PFSK-1 (cell line): ENCODE data around the gene XYLT1.

Experiments
- FOXP2 ChIP-seq: optimal IDR thresholded peaks from 2 replicates; pipeline ENCODE3; 2011; ENCODE audit warnings: borderline replicate concordance, control low read depth, inconsistent platforms; ENCODE audit not compliant: insufficient read depth; ENCODE audit errors: extremely low read length, extremely low read depth
- POLR2AphosphoS5 ChIP-seq: IDR thresholded peaks from 2 replicates; pipeline ENCODE4 v1.6.1; 2012; ENCODE audit warnings: low read depth, mild to moderate bottlenecking, control low read depth, low read length, moderate library complexity
- REST ChIP-seq, 2 experiments: IDR thresholded peaks; 2 replicates each; pipeline versions ENCODE4 v1.6.1 to v1.8.0; 2011 to 2012; ENCODE audit warnings: low read depth in 2 of 2, low read length in 2 of 2, control low read depth in 1 of 2, inconsistent platforms in 1 of 2, mild to moderate bottlenecking in 1 of 2, moderate library complexity in 1 of 2; ENCODE audit not compliant: insufficient read depth in 1 of 2
- SIN3A ChIP-seq: IDR thresholded peaks from 2 replicates; pipeline ENCODE4 v1.6.1; 2012; ENCODE audit warnings: mild to moderate bottlenecking, low read length, moderate library complexity, borderline replicate concordance; ENCODE audit not compliant: insufficient read depth
- TAF1 ChIP-seq: IDR thresholded peaks from 2 replicates; pipeline ENCODE4 v1.6.1; 2012; ENCODE audit warnings: low read length, control low read depth, borderline replicate concordance; ENCODE audit not compliant: insufficient read depth

The XYLT1 gene

DNA sequence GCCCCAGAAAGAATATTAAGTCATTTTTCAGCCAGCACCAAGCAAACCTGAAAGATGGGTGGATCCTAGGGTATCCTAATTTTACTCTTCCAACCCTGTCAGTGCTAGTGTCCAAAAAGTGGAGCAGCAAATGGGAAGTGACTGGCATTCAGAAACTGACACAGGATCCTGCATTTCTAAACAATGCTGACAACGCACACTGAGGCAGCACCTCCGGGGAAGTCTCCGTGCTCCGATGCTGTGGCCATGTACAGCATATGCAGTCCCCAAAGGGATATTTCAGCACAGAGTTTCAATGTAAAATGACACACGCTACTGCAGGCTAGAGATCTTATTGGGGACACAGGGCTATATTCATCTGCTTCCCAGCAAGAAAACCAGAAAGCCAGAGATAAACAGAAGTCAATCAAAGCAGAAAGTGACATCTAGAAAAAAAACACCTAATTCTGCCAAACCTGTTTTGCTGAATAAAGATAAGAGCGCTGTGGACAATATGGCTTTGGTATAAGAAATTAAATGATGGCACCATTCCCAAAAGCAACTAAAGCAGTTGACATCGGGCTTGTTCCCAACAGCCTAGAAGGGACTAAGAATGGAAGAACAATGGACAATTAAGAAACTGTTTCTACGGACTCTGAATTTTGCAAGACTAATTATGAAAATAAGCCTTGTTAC lies 17.3 kb downstream of the XYLT1 start:
- TF ChIP-seq SIN3A (no peak), FOXP2 (no peak), TAF1 (no peak), REST (IDR thresholded peaks at IDR 0.05; ENCODE audit: insufficient read depth in 1 of 2, low read depth in 2 of 2, low read length in 2 of 2) (no peak), POLR2AphosphoS5 (no peak)

- TF ChIP-seq SIN3A (no peak), FOXP2 (no peak), TAF1 (no peak), POLR2AphosphoS5 (no peak)
These were observed 17.8 kb downstream of the XYLT1 start for GRCh38 chr16:17452922-17453321.

GRCh38 chr16:17451843-17452242 lies 18.9 kb downstream of the XYLT1 start:
- TF ChIP-seq REST (IDR thresholded peaks at IDR 0.05; ENCODE audit: insufficient read depth in 1 of 2, low read depth in 2 of 2, low read length in 2 of 2) = no peak
- no peak for TF ChIP-seq SIN3A
- TF ChIP-seq POLR2AphosphoS5 = no peak
- TF ChIP-seq FOXP2 = no peak
- TF ChIP-seq TAF1 = no peak

- TF ChIP-seq FOXP2 = no peak
- no peak for TF ChIP-seq TAF1
- TF ChIP-seq REST (IDR thresholded peaks at IDR 0.05; ENCODE audit: insufficient read depth in 1 of 2, low read depth in 2 of 2, low read length in 2 of 2) = no peak
- no peak for TF ChIP-seq POLR2AphosphoS5
- no peak for TF ChIP-seq SIN3A
These were observed 20.5 kb downstream of the XYLT1 start for GRCh38 chr16:17450291-17450690.

GRCh38 chr16:17448640-17449638 lies 21.8 kb downstream of the XYLT1 start:
- TF ChIP-seq REST (IDR thresholded peaks at IDR 0.05; ENCODE audit: insufficient read depth in 1 of 2, low read depth in 2 of 2, low read length in 2 of 2) (no peak), POLR2AphosphoS5 (no peak), SIN3A (no peak), TAF1 (no peak), FOXP2 (no peak)
